CD4-positive, alpha-beta memory T cell (primary cell): ENCODE results near the gene CLDN22. TPM values are rescaled to one million over a fixed set of nuclear protein-coding genes. Genes with fewer than 3 reads are reported as not detected.
"Not testable (repeated sequence)": the region's sequence is repeated elsewhere in the genome, so short reads cannot be mapped to it uniquely, and the experiment has no call there.

Experiments
- CTCF ChIA-PET: fragments of 350-600 bp; sonication (Branson Sonifier 250); formaldehyde crosslinking; loops from one replicate; lab custom pipeline; 2021; ENCODE audit warnings: inconsistent platforms; ENCODE audit not compliant: partially characterized antibody; lab: Charles Lee
- POLR2A ChIA-PET: fragments of 350-600 bp; sonication (Branson Sonifier 250); formaldehyde crosslinking; loops from one replicate; lab custom pipeline; 2021; ENCODE audit not compliant: partially characterized antibody; lab: Charles Lee
- DNase-seq, 5 donors: peaks; one replicate each; pipeline versions ENCODE4 v3.0.0 to v3.0.0-alpha.2; 2020 to 2022; ENCODE audit warnings: mixed read lengths in 1 of 5
- H3K27ac ChIP-seq: one replicate; pipeline ENCODE4 v1.7.0; 2013; ENCODE audit warnings: low read depth, low read length
- H3K27me3 ChIP-seq: 2 replicates; pipeline ENCODE4 v1.7.0; 2013; ENCODE audit warnings: mild to moderate bottlenecking, low read length, moderate library complexity; ENCODE audit not compliant: insufficient read depth
- H3K36me3 ChIP-seq: 2 replicates; pipeline ENCODE4 v1.7.0; 2013; ENCODE audit warnings: mild to moderate bottlenecking, low read length, moderate library complexity; ENCODE audit not compliant: insufficient read depth
- H3K4me1 ChIP-seq: 2 replicates; pipeline ENCODE4 v1.7.0; 2013; ENCODE audit warnings: mild to moderate bottlenecking, low read length, moderate library complexity; ENCODE audit not compliant: insufficient read depth
- H3K4me3 ChIP-seq, 2 donors: one replicate each; pipeline ENCODE4 v1.7.0; 2013; ENCODE audit warnings: low read length in 2 of 2, mild to moderate bottlenecking in 1 of 2
- H3K9me3 ChIP-seq, 2 donors: one replicate each; pipeline ENCODE4 v1.7.0; 2013; ENCODE audit warnings: low read length in 2 of 2, control low read depth in 1 of 2; ENCODE audit not compliant: control insufficient read depth in 1 of 2
- H3K27ac Mint-ChIP-seq, 7 donors: one replicate each; pipeline ENCODE4 v1.8.0; 2020 to 2021; ENCODE audit warnings: mixed read lengths in 7 of 7, mild to moderate bottlenecking in 6 of 7, inconsistent platforms in 3 of 7, moderate library complexity in 3 of 7
- H3K27me3 Mint-ChIP-seq, 2 donors: one replicate each; pipeline ENCODE4 v1.8.0; 2020 to 2021; ENCODE audit warnings: mixed read lengths in 2 of 2
- H3K36me3 Mint-ChIP-seq, 2 donors: one replicate each; pipeline ENCODE4 v1.8.0; 2020 to 2021; ENCODE audit warnings: mixed read lengths in 2 of 2, inconsistent platforms in 1 of 2, mild to moderate bottlenecking in 1 of 2
- H3K4me1 Mint-ChIP-seq, 4 donors: one replicate each; pipeline ENCODE4 v1.8.0; 2020 to 2021; ENCODE audit warnings: mixed read lengths in 4 of 4, mild to moderate bottlenecking in 1 of 4
- H3K4me3 Mint-ChIP-seq, 8 donors: one replicate each; pipeline ENCODE4 v1.8.0; 2020 to 2021; ENCODE audit warnings: mixed read lengths in 8 of 8, mild to moderate bottlenecking in 7 of 8, moderate library complexity in 6 of 8, inconsistent platforms in 3 of 8
- H3K9me3 Mint-ChIP-seq, 8 donors: one replicate each; pipeline ENCODE4 v1.8.0; 2020 to 2021; ENCODE audit warnings: mixed read lengths in 8 of 8, mild to moderate bottlenecking in 5 of 8, inconsistent platforms in 3 of 8, moderate library complexity in 1 of 8
- intact Hi-C: fragments of 100-400 bp; cut with micrococcal nuclease; formaldehyde crosslinking; loops from one replicate; pipeline ENCODE4 v1.15.1; 2023
- polyA plus RNA-seq, 2 donors: library from polyadenylated mRNA; unstranded; fragments of 300-500 nt; fragmentation: Illumina TruSeq; gene quantifications; one replicate each; pipeline ENCODE4 v1.2.3, GENCODE V29; 2021
- total RNA-seq, 2 experiments: library from RNA; stranded (reverse); gene quantifications; one replicate each; pipeline ENCODE4 v1.2.3, GENCODE V29; 2021

The CLDN22 gene
- total and polyA plus RNA-seq, 4 experiments from 2014 or later = not detected

GRCh38 chr4:183328832-183329231 is 8.8 kb upstream of the CLDN22 start:
- Mint-ChIP-seq H3K36me3 (peaks cover 0 to 5% of the 10 kb centered on the region in 2 donors), H3K9me3 (peaks cover 0 to 10% (median 0%) of the 10 kb centered on the region in 8 donors), H3K4me3 (no peak overlapping the region), H3K4me1 (peaks cover 0 to 3% (median 0%) of the 10 kb centered on the region in 4 donors), H3K27ac (no peak overlapping the region), H3K27me3 (peaks cover 4 to 12% of the 10 kb centered on the region in 2 donors)
- no peak overlapping the region for H3K27ac ChIP-seq
- H3K9me3 ChIP-seq = no peaks in the 10 kb centered on the region
- H3K4me1 ChIP-seq = no peaks in the 10 kb centered on the region
- H3K27me3 ChIP-seq = no peaks in the 10 kb centered on the region
- no peaks in the 10 kb centered on the region for H3K36me3 ChIP-seq
- intact Hi-C loops = no loop called here
- CTCF ChIA-PET = no interaction called here
- H3K4me3 ChIP-seq = no peak overlapping the region
- POLR2A ChIA-PET = no interaction called here
- no peak for DNase-seq

GRCh38 chr4:183327827-183328226 is 7.8 kb upstream of the CLDN22 start:
- DNase-seq = no peak
- peaks cover 0 to 5% of the 10 kb centered on the region in 2 donors for H3K36me3 Mint-ChIP-seq
- intact Hi-C loops = no loop called here
- H3K27ac Mint-ChIP-seq = no peak overlapping the region
- H3K27me3 ChIP-seq = no peaks in the 10 kb centered on the region
- CTCF ChIA-PET = interaction anchor here (0.5 kb wide), 1 partner anchor 78 kb away, joined by 3 read pairs; no protein-coding TSS in a partner anchor
- no peaks in the 10 kb centered on the region for H3K4me1 ChIP-seq
- H3K9me3 ChIP-seq = no peaks in the 10 kb centered on the region
- H3K27ac ChIP-seq = no peak overlapping the region
- no peak overlapping the region for H3K4me3 ChIP-seq
- H3K4me1 Mint-ChIP-seq = peaks cover 0 to 3% (median 0%) of the 10 kb centered on the region in 4 donors
- H3K36me3 ChIP-seq = no peaks in the 10 kb centered on the region
- POLR2A ChIA-PET = no interaction called here
- peaks cover 0 to 10% (median 0%) of the 10 kb centered on the region in 8 donors for H3K9me3 Mint-ChIP-seq
- no peak overlapping the region for H3K4me3 Mint-ChIP-seq
- peaks cover 3 to 11% of the 10 kb centered on the region in 2 donors for H3K27me3 Mint-ChIP-seq

GRCh38 chr4:183326853-183327252 is 6.8 kb upstream of the CLDN22 start:
- DNase-seq = no peak
- Mint-ChIP-seq H3K27ac (no peak overlapping the region), H3K27me3 (peaks cover 2 to 8% of the 10 kb centered on the region in 2 donors), H3K4me1 (peaks cover 0 to 4% (median 1%) of the 10 kb centered on the region in 4 donors), H3K4me3 (no peak overlapping the region), H3K36me3 (peaks cover 0 to 5% of the 10 kb centered on the region in 2 donors), H3K9me3 (peaks cover 0 to 10% (median 0%) of the 10 kb centered on the region in 8 donors)
- Histone ChIP-seq H3K9me3 (no peaks in the 10 kb centered on the region), H3K4me3 (no peak overlapping the region), H3K27ac (no peak overlapping the region), H3K4me1 (no peaks in the 10 kb centered on the region), H3K27me3 (no peaks in the 10 kb centered on the region), H3K36me3 (no peaks in the 10 kb centered on the region)
- intact Hi-C loops = no loop called here
- ChIA-PET POLR2A (no interaction called here), CTCF (no interaction called here)

GRCh38 chr4:183326387-183326786 is 6.3 kb upstream of the CLDN22 start:
- H3K27me3 Mint-ChIP-seq, POLR2A ChIA-PET, H3K9me3 ChIP-seq, DNase-seq, H3K4me3 ChIP-seq, H3K36me3 ChIP-seq, H3K4me1 ChIP-seq, H3K36me3 Mint-ChIP-seq, intact Hi-C loops, H3K27ac Mint-ChIP-seq, CTCF ChIA-PET, H3K27ac ChIP-seq, H3K4me1 Mint-ChIP-seq, H3K4me3 Mint-ChIP-seq, H3K27me3 ChIP-seq: not testable (repeated sequence)
- peaks cover 0 to 10% (median 0%) of the 10 kb centered on the region in 8 donors for H3K9me3 Mint-ChIP-seq

- peaks cover 0 to 5% of the 10 kb centered on the region in 2 donors for H3K36me3 Mint-ChIP-seq
- Histone ChIP-seq H3K9me3 (no peaks in the 10 kb centered on the region), H3K36me3 (no peaks in the 10 kb centered on the region), H3K4me1 (peaks cover 16% of the 10 kb centered on the region), H3K4me3 (no peak overlapping the region), H3K27me3 (no peaks in the 10 kb centered on the region), H3K27ac (no peak overlapping the region)
- H3K27ac Mint-ChIP-seq = no peak overlapping the region
- peaks cover 2 to 5% of the 10 kb centered on the region in 2 donors for H3K27me3 Mint-ChIP-seq
- intact Hi-C loops = no loop called here
- ChIA-PET POLR2A (no interaction called here), CTCF (no interaction called here)
- peaks cover 0 to 10% (median 0%) of the 10 kb centered on the region in 8 donors for H3K9me3 Mint-ChIP-seq
- peaks cover 4 to 24% (median 17%) of the 10 kb centered on the region in 4 donors for H3K4me1 Mint-ChIP-seq
- DNase-seq = no peak
- no peak overlapping the region for H3K4me3 Mint-ChIP-seq
Observed at GRCh38 chr4:183324619-183325018, 4.5 kb upstream of the CLDN22 start.

GRCh38 chr4:183324056-183324455 is 4.0 kb upstream of the CLDN22 start:
- H3K27me3 Mint-ChIP-seq, H3K9me3 ChIP-seq, H3K4me3 ChIP-seq, H3K27ac Mint-ChIP-seq, H3K27ac ChIP-seq, H3K36me3 ChIP-seq, H3K27me3 ChIP-seq, CTCF ChIA-PET, H3K36me3 Mint-ChIP-seq, H3K4me3 Mint-ChIP-seq, POLR2A ChIA-PET, intact Hi-C loops, H3K9me3 Mint-ChIP-seq, DNase-seq: not testable (repeated sequence)
- H3K4me1 ChIP-seq = peaks cover 16% of the 10 kb centered on the region
- H3K4me1 Mint-ChIP-seq = peaks cover 4 to 23% (median 17%) of the 10 kb centered on the region in 4 donors

GRCh38 chr4:183323295-183323694 is 3.2 kb upstream of the CLDN22 start:
- H3K9me3 ChIP-seq = no peaks in the 10 kb centered on the region
- H3K27ac ChIP-seq = no peak overlapping the region
- no peak for DNase-seq
- H3K4me1 ChIP-seq = peaks cover 16% of the 10 kb centered on the region
- H3K27me3 ChIP-seq = no peaks in the 10 kb centered on the region
- H3K36me3 Mint-ChIP-seq = no peaks in the 10 kb centered on the region
- ChIA-PET POLR2A (no interaction called here), CTCF (no interaction called here)
- no peak overlapping the region for H3K4me3 Mint-ChIP-seq
- intact Hi-C loops = no loop called here
- no peaks in the 10 kb centered on the region for H3K36me3 ChIP-seq
- H3K9me3 Mint-ChIP-seq = peaks cover 0 to 3% (median 0%) of the 10 kb centered on the region in 8 donors
- peaks cover 0 to 5% of the 10 kb centered on the region in 2 donors for H3K27me3 Mint-ChIP-seq
- no peak overlapping the region for H3K4me3 ChIP-seq
- peaks cover 4 to 21% (median 17%) of the 10 kb centered on the region in 4 donors for H3K4me1 Mint-ChIP-seq
- H3K27ac Mint-ChIP-seq = no peak overlapping the region
